ENCODE measurements around the gene ZNF154.
A peak's percentile ranks its signal among the peaks of the same experiment; 100 is the strongest.

ZNF154 gene

GRCh38 chr19:57754091-57754673, 45.2 kb upstream of the ZNF154 start:
- H3K4me1 ChIP-seq (ENCODE audit: insufficient read depth, low read length, severe bottlenecking) = no peaks in the 10 kb centered on the region
- no peak overlapping the region for H2AFZ ChIP-seq (ENCODE audit: low read length)
- H3K9me3 ChIP-seq (ENCODE audit: low read length) = peaks cover 40% of the 10 kb centered on the region
- no peaks in the 10 kb centered on the region for H4K20me1 ChIP-seq (ENCODE audit: insufficient read depth, low read length)
- H3F3A ChIP-seq (ENCODE audit: insufficient read depth, low read length) = no peaks in the 10 kb centered on the region
- H3K4me2 ChIP-seq (ENCODE audit: low read length) = no peak overlapping the region
- H3K9ac ChIP-seq (ENCODE audit: low read length) = no peak overlapping the region
- H3K27me3 ChIP-seq (ENCODE audit: insufficient read depth, low read length) = no peaks in the 10 kb centered on the region
- no peak for TF ChIP-seq EZH2 (IDR thresholded peaks at IDR 0.05; ENCODE audit: borderline replicate concordance, low read length)
- TF ChIP-seq, protein P1, sequence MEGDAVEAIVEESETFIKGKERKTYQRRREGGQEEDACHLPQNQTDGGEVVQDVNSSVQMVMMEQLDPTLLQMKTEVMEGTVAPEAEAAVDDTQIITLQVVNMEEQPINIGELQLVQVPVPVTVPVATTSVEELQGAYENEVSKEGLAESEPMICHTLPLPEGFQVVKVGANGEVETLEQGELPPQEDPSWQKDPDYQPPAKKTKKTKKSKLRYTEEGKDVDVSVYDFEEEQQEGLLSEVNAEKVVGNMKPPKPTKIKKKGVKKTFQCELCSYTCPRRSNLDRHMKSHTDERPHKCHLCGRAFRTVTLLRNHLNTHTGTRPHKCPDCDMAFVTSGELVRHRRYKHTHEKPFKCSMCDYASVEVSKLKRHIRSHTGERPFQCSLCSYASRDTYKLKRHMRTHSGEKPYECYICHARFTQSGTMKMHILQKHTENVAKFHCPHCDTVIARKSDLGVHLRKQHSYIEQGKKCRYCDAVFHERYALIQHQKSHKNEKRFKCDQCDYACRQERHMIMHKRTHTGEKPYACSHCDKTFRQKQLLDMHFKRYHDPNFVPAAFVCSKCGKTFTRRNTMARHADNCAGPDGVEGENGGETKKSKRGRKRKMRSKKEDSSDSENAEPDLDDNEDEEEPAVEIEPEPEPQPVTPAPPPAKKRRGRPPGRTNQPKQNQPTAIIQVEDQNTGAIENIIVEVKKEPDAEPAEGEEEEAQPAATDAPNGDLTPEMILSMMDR (IDR thresholded peaks at IDR 0.05; ENCODE audit: low read length) = no peak
- H3K79me2 ChIP-seq (ENCODE audit: insufficient read depth, low read length) = peaks cover 10% of the 10 kb centered on the region; the same call in 1 of the 2 replicates
- no peak overlapping the region for H3K27ac ChIP-seq (ENCODE audit: low read depth, low read length, poor library complexity, severe bottlenecking)
- H3K36me3 ChIP-seq (ENCODE audit: insufficient read depth, low read length) = peaks cover 100% of the 10 kb centered on the region
- H3K9me2 ChIP-seq (ENCODE audit: low read depth, low read length) = no peaks in the 10 kb centered on the region
- H3K4me3 ChIP-seq (ENCODE audit: low read depth, low read length, poor library complexity, severe bottlenecking) = no peak overlapping the region

- Histone ChIP-seq H3K9me2 (ENCODE audit: low read depth, low read length) (no peaks in the 10 kb centered on the region), H4K20me1 (ENCODE audit: insufficient read depth, low read length) (no peaks in the 10 kb centered on the region), H2AFZ (ENCODE audit: low read length) (no peak overlapping the region), H3F3A (ENCODE audit: insufficient read depth, low read length) (no peaks in the 10 kb centered on the region), H3K4me2 (ENCODE audit: low read length) (peak overlapping the region; percentile 98), H3K27ac (ENCODE audit: low read depth, low read length, poor library complexity, severe bottlenecking) (no peak overlapping the region), H3K36me3 (ENCODE audit: insufficient read depth, low read length) (peaks cover 56% of the 10 kb centered on the region), H3K79me2 (ENCODE audit: insufficient read depth, low read length) (peaks cover 32% of the 10 kb centered on the region), H3K4me3 (ENCODE audit: low read depth, low read length, poor library complexity, severe bottlenecking) (peak overlapping the region; percentile 91), H3K4me1 (ENCODE audit: insufficient read depth, low read length, severe bottlenecking) (peaks cover 20% of the 10 kb centered on the region), H3K9ac (ENCODE audit: low read length) (peak overlapping the region; percentile 89; the same call in 1 of the 2 replicates), H3K9me3 (ENCODE audit: low read length) (peaks cover 28% of the 10 kb centered on the region), H3K27me3 (ENCODE audit: insufficient read depth, low read length) (no peaks in the 10 kb centered on the region)
- TF ChIP-seq, protein P1 (IDR thresholded peaks at IDR 0.05; ENCODE audit: low read length) = no peak
- TF ChIP-seq EZH2 (IDR thresholded peaks at IDR 0.05; ENCODE audit: borderline replicate concordance, low read length) = no peak
Measured at GRCh38 chr19:57748029-57748428, 39.0 kb upstream of the ZNF154 start.

GRCh38 chr19:57747472-57747807, 38.4 kb upstream of the ZNF154 start:
- no peaks in the 10 kb centered on the region for H3F3A ChIP-seq (ENCODE audit: insufficient read depth, low read length)
- peak overlapping the region; percentile 91 for H3K4me3 ChIP-seq (ENCODE audit: low read depth, low read length, poor library complexity, severe bottlenecking)
- H3K4me1 ChIP-seq (ENCODE audit: insufficient read depth, low read length, severe bottlenecking) = peaks cover 20% of the 10 kb centered on the region
- no peak overlapping the region for H2AFZ ChIP-seq (ENCODE audit: low read length)
- no peaks in the 10 kb centered on the region for H4K20me1 ChIP-seq (ENCODE audit: insufficient read depth, low read length)
- H3K36me3 ChIP-seq (ENCODE audit: insufficient read depth, low read length) = peaks cover 50% of the 10 kb centered on the region
- no peaks in the 10 kb centered on the region for H3K27me3 ChIP-seq (ENCODE audit: insufficient read depth, low read length)
- peak overlapping the region; percentile 89 for H3K9ac ChIP-seq (ENCODE audit: low read length)
- TF ChIP-seq EZH2 (IDR thresholded peaks at IDR 0.05; ENCODE audit: borderline replicate concordance, low read length) = no peak
- TF ChIP-seq, protein P1 (IDR thresholded peaks at IDR 0.05; ENCODE audit: low read length) = no peak
- peaks cover 32% of the 10 kb centered on the region for H3K79me2 ChIP-seq (ENCODE audit: insufficient read depth, low read length)
- H3K27ac ChIP-seq (ENCODE audit: low read depth, low read length, poor library complexity, severe bottlenecking) = peak overlapping the region; percentile 55
- peak overlapping the region; percentile 98 for H3K4me2 ChIP-seq (ENCODE audit: low read length)
- H3K9me3 ChIP-seq (ENCODE audit: low read length) = peaks cover 22% of the 10 kb centered on the region
- no peaks in the 10 kb centered on the region for H3K9me2 ChIP-seq (ENCODE audit: low read depth, low read length)

All from OCI-LY1 (cell line).